Stromal cell of bone marrow (primary cell): ENCODE results near the gene KIAA1671.
"Not testable (repeated sequence)": the region's sequence is repeated elsewhere in the genome, so short reads cannot be mapped to it uniquely, and the experiment has no call there.

ENCODE experiments used
- DNase-seq: peaks from one replicate; pipeline ENCODE4 v3.0.0-alpha.2; 2012; ENCODE audit warnings: low read depth

The KIAA1671 gene

GRCh38 chr22:25170426-25170980 is 218.0 kb downstream of the KIAA1671 start:
- DNase-seq = no peak

- no peak for DNase-seq
Observed at GRCh38 chr22:25172153-25172552, 219.6 kb downstream of the KIAA1671 start.

- DNase-seq = no peak
Observed at GRCh38 chr22:25174156-25174887, 221.8 kb downstream of the KIAA1671 start.

GRCh38 chr22:25174888-25175411 is 222.4 kb downstream of the KIAA1671 start:
- no peak for DNase-seq

GRCh38 chr22:25176175-25176574 is 223.7 kb downstream of the KIAA1671 start:
- peak; percentile 67 for DNase-seq

GRCh38 chr22:25176799-25177198 is 224.3 kb downstream of the KIAA1671 start:
- DNase-seq = no peak

- no peak for DNase-seq
Observed at GRCh38 chr22:25177226-25177625, 224.7 kb downstream of the KIAA1671 start.

- DNase-seq = no peak
Observed at GRCh38 chr22:25177895-25178294, 225.4 kb downstream of the KIAA1671 start.

- not testable (repeated sequence) for DNase-seq
Observed at GRCh38 chr22:25178348-25178747, 225.8 kb downstream of the KIAA1671 start.

- not testable (repeated sequence) for DNase-seq
Observed at GRCh38 chr22:25178869-25179631, 226.5 kb downstream of the KIAA1671 start.

GRCh38 chr22:25182131-25183110 is 229.9 kb downstream of the KIAA1671 start:
- DNase-seq = no peak

- DNase-seq = no peak
Observed at GRCh38 chr22:25183949-25184619, 231.6 kb downstream of the KIAA1671 start.

GRCh38 chr22:25186140-25186539 is 233.6 kb downstream of the KIAA1671 start:
- DNase-seq = no peak

- DNase-seq = no peak
Observed at GRCh38 chr22:25187469-25187868, 235.0 kb downstream of the KIAA1671 start.

GRCh38 chr22:25192406-25192805 is 239.9 kb downstream of the KIAA1671 start:
- no peak for DNase-seq

- no peak for DNase-seq
Observed at GRCh38 chr22:25193130-25193529, 240.6 kb downstream of the KIAA1671 start.

GRCh38 chr22:25193548-25193947 is 241.0 kb downstream of the KIAA1671 start:
- DNase-seq = no peak

GRCh38 chr22:25196326-25196725 is 243.8 kb downstream of the KIAA1671 start:
- DNase-seq = no peak

- DNase-seq = no peak
Observed at GRCh38 chr22:25197340-25197739, 244.8 kb downstream of the KIAA1671 start.

- no peak for DNase-seq
Observed at GRCh38 chr22:25199731-25200520, 247.4 kb downstream of the KIAA1671 start, which contains the start of gene CRYBB3. Gene CRYBB3 (plus strand): TSS chr22:25199858. CDS start chr22:25201397, 1,539 bp downstream.
